Measurements from ENCODE around the gene MS4A6E.
"Not testable (repeated sequence)": the region's sequence is repeated elsewhere in the genome, so short reads cannot be mapped to it uniquely, and the experiment has no call there.

MS4A6E gene

GRCh38 chr11:60301178-60301577 lies 25.9 kb upstream of the MS4A6E start:
- H3K4me3 ChIP-seq (ENCODE audit: low read depth, low read length) = no peak overlapping the region
- TF ChIP-seq CTCF (IDR thresholded peaks at IDR 0.05; ENCODE audit: low read depth, low read length) = no peak

GRCh38 chr11:60301884-60302283 lies 25.2 kb upstream of the MS4A6E start:
- H3K4me3 ChIP-seq (ENCODE audit: low read depth, low read length) = not testable (repeated sequence)

- no peak for TF ChIP-seq CTCF (IDR thresholded peaks at IDR 0.05; ENCODE audit: low read depth, low read length)
- H3K4me3 ChIP-seq (ENCODE audit: low read depth, low read length) = no peak overlapping the region
Observed at GRCh38 chr11:60303661-60304060, 23.4 kb upstream of the MS4A6E start.

GRCh38 chr11:60305906-60306619 lies 21.0 kb upstream of the MS4A6E start:
- TF ChIP-seq CTCF (IDR thresholded peaks at IDR 0.05; ENCODE audit: low read depth, low read length) = no peak
- H3K4me3 ChIP-seq (ENCODE audit: low read depth, low read length) = no peak overlapping the region

GRCh38 chr11:60307507-60308195 lies 19.4 kb upstream of the MS4A6E start:
- H3K4me3 ChIP-seq (ENCODE audit: low read depth, low read length) = no peak overlapping the region
- no peak for TF ChIP-seq CTCF (IDR thresholded peaks at IDR 0.05; ENCODE audit: low read depth, low read length)

GRCh38 chr11:60310407-60310998 lies 16.6 kb upstream of the MS4A6E start:
- no peak for TF ChIP-seq CTCF (IDR thresholded peaks at IDR 0.05; ENCODE audit: low read depth, low read length)
- H3K4me3 ChIP-seq (ENCODE audit: low read depth, low read length) = no peak overlapping the region

GRCh38 chr11:60314635-60315321 lies 12.3 kb upstream of the MS4A6E start:
- H3K4me3 ChIP-seq (ENCODE audit: low read depth, low read length) = no peak overlapping the region

More at GRCh38 chr11:60314635-60315321, 12.3 kb upstream of the MS4A6E start:
- no peak for TF ChIP-seq CTCF (IDR thresholded peaks at IDR 0.05; ENCODE audit: low read depth, low read length)
